ENCODE measurements around the gene RHOT1.
"Not testable (repeated sequence)": the region's sequence is repeated elsewhere in the genome, so short reads cannot be mapped to it uniquely, and the experiment has no call there.

The RHOT1 gene

DNA sequence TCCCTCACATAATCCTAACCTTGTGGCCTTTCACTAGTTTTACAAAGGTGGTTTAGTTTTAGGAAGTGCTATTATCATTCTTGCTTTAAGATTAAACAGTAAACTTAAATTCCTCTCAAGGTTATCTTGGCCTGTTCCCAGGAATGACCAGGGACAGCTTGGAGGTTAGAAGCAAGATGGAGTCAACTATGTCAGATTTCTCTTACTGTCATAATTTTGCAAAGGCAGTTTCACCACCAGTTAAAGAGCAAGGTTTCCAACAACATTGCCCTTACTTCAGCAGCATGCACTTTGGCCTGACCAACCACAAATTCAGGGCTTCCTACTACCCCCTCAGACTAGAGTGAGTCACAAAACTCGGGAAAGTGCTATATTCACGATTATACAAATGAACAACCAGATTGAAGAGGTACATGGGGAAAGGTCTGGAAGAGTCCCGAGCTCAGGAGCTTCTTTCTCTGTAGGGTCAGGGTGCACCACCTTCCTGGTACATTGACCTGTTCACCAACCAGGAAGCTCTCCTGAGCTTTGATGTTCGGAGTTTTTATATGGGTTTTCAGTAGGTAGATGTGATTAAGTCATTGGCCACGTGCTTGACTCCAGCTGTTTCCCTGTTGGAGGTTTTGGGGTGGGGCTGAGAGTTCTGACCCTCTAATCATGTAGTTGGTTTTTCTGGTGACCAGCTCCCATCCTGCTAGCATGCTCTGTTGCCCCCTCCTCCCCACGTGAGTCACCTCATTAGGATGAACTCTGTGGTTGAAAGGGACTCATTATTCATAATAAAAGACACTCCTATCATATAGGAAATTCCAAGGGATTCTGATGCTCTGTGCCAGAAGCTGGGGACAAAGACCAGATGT, 19.4 kb downstream of the RHOT1 start:
- DNase-seq (ENCODE audit: low spot score in 2 of 2) = no peak
- H3K4me3 Mint-ChIP-seq = no peak overlapping the region

GRCh38 chr17:32174889-32175288, 32.6 kb downstream of the RHOT1 start:
- Mint-ChIP-seq H3K9me3 (no peaks in the 10 kb centered on the region), H3K4me1 (no peaks in the 10 kb centered on the region), H3K4me3 (no peak overlapping the region), H3K36me3 (peaks cover 53% of the 10 kb centered on the region), H3K27ac (no peak overlapping the region)
- DNase-seq (ENCODE audit: low spot score in 2 of 2) (no peak), ATAC-seq (no peak)

More for the DNA sequence above, 19.4 kb downstream of the RHOT1 start:
- H3K9me3 Mint-ChIP-seq = peaks cover 3% of the 10 kb centered on the region
- H3K36me3 Mint-ChIP-seq = peaks cover 9% of the 10 kb centered on the region
- no peak overlapping the region for H3K27ac Mint-ChIP-seq
- ATAC-seq = peak; percentile 36
- H3K4me1 Mint-ChIP-seq = peaks cover 14% of the 10 kb centered on the region

DNA sequence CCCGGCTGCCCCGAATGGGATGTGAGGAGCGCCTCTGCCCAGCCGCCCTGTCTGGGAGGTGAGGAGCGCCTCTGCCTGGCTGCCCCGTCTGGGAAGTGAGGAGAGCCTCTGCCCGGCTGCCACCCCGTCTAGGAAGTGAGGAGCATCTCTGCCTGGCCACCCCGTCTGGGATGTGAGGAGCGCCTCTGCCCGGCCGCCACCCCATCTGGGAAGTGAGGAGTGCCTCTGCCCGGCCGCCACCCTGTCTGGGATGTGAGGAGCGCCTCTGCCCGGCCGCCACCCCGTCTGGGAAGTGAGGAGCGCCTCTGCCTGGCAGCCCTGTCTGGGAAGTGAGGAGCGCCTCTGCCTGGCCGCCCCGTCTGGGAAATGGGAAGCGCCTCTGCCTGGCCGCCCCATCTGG, 36.4 kb downstream of the RHOT1 start:
- not testable (repeated sequence) for H3K4me1 Mint-ChIP-seq; ATAC-seq; H3K27ac Mint-ChIP-seq; H3K4me3 Mint-ChIP-seq; DNase-seq (ENCODE audit: low spot score in 2 of 2); H3K9me3 Mint-ChIP-seq
- H3K36me3 Mint-ChIP-seq = peaks cover 75% of the 10 kb centered on the region

GRCh38 chr17:32179103-32179502, 36.8 kb downstream of the RHOT1 start:
- not testable (repeated sequence) for H3K4me3 Mint-ChIP-seq; DNase-seq (ENCODE audit: low spot score in 2 of 2); H3K9me3 Mint-ChIP-seq; H3K4me1 Mint-ChIP-seq; ATAC-seq; H3K27ac Mint-ChIP-seq
- H3K36me3 Mint-ChIP-seq = peaks cover 80% of the 10 kb centered on the region

GRCh38 chr17:32179526-32179925, 37.2 kb downstream of the RHOT1 start:
- H3K4me3 Mint-ChIP-seq; H3K27ac Mint-ChIP-seq; DNase-seq (ENCODE audit: low spot score in 2 of 2); H3K4me1 Mint-ChIP-seq; ATAC-seq; H3K9me3 Mint-ChIP-seq: not testable (repeated sequence)
- H3K36me3 Mint-ChIP-seq = peaks cover 84% of the 10 kb centered on the region

DNA sequence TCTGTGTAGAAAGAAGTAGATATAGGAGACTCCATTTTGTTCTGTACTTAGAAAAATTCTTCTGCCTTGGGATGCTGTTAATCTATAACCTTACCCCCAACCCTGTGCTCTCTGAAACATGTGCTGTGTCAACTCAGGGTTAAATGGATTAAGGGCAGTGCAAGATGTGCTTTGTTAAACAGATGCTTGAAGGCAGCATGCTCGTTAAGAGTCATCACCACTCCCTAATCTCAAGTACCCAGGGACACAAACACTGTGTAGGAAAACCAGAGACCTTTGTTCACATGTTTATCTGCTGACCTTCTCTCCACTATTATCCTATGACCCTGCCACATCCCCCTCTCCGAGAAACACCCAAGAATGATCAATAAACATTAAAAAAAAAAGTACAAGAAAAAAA, 38.0 kb downstream of the RHOT1 start:
- H3K36me3 Mint-ChIP-seq = peaks cover 84% of the 10 kb centered on the region
- not testable (repeated sequence) for H3K27ac Mint-ChIP-seq; ATAC-seq; DNase-seq (ENCODE audit: low spot score in 2 of 2); H3K9me3 Mint-ChIP-seq; H3K4me3 Mint-ChIP-seq; H3K4me1 Mint-ChIP-seq

DNA sequence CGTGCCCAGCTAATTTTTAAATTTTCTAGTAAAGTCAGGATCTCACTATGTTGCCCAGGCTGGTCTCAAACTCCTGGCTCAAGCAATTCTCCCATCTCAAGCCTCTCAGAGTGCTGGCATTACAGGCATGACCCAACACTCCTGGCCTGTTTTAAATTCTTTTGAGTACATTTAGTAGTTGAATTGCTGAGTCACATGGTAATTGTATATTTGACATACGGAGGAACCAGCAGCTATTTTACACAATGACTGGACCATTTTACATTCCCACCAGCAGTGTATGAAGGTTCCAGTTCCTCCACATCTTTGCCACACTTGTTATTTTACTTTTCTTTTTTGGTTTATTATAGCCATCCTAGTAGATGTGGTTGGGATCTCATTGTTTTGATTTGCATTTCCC, 43.6 kb downstream of the RHOT1 start:
- Mint-ChIP-seq H3K9me3 (no peaks in the 10 kb centered on the region), H3K27ac (no peak overlapping the region), H3K36me3 (peaks cover 59% of the 10 kb centered on the region), H3K4me3 (no peak overlapping the region), H3K4me1 (no peaks in the 10 kb centered on the region)
- no peak for DNase-seq (ENCODE audit: low spot score in 2 of 2)
- no peak for ATAC-seq

- ATAC-seq = no peak
- H3K9me3 Mint-ChIP-seq = no peaks in the 10 kb centered on the region
- H3K36me3 Mint-ChIP-seq = peaks cover 52% of the 10 kb centered on the region
Measured at GRCh38 chr17:32187271-32187670, 45.0 kb downstream of the RHOT1 start.

GRCh38 chr17:32189343-32189742, 47.0 kb downstream of the RHOT1 start:
- DNase-seq (ENCODE audit: low spot score in 2 of 2) (no peak), ATAC-seq (no peak)
- Mint-ChIP-seq H3K4me3 (no peak overlapping the region), H3K36me3 (peaks cover 55% of the 10 kb centered on the region), H3K4me1 (no peaks in the 10 kb centered on the region), H3K9me3 (no peaks in the 10 kb centered on the region), H3K27ac (no peak overlapping the region)

More at GRCh38 chr17:32187271-32187670, 45.0 kb downstream of the RHOT1 start:
- no peak for DNase-seq (ENCODE audit: low spot score in 2 of 2)
- no peak overlapping the region for H3K27ac Mint-ChIP-seq
- H3K4me3 Mint-ChIP-seq = no peak overlapping the region
- no peaks in the 10 kb centered on the region for H3K4me1 Mint-ChIP-seq

GRCh38 chr17:32191306-32191705, 49.0 kb downstream of the RHOT1 start:
- DNase-seq (ENCODE audit: low spot score in 2 of 2) (no peak), ATAC-seq (no peak)
- peaks cover 55% of the 10 kb centered on the region for H3K36me3 Mint-ChIP-seq
- H3K27ac Mint-ChIP-seq = no peak overlapping the region
- H3K9me3 Mint-ChIP-seq = no peaks in the 10 kb centered on the region
- H3K4me1 Mint-ChIP-seq = no peaks in the 10 kb centered on the region
- H3K4me3 Mint-ChIP-seq = no peak overlapping the region

GRCh38 chr17:32192379-32192778, 50.1 kb downstream of the RHOT1 start:
- DNase-seq (ENCODE audit: low spot score in 2 of 2) (no peak), ATAC-seq (no peak)
- H3K4me3 Mint-ChIP-seq = no peak overlapping the region
- no peak overlapping the region for H3K27ac Mint-ChIP-seq
- H3K36me3 Mint-ChIP-seq = peaks cover 59% of the 10 kb centered on the region
- no peaks in the 10 kb centered on the region for H3K9me3 Mint-ChIP-seq
- H3K4me1 Mint-ChIP-seq = no peaks in the 10 kb centered on the region

DNA sequence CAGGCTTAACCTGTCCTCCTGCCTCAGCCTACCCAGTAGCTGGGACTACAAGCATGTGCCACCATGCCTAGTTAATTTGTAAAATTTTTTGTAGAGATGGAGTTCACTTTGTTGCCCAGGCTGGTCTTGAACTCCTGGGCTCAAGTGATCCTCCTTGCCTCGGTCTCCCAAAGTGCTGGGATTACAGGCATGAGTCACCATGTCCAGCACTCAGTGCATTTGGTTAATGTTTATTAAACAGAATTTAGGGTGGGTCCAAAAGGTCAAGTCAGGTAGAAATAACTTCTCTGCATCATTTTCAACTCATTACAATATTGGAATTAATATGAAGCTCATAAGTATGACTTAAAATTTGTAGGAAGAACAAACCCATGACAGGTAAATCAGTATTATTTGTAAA, 55.7 kb downstream of the RHOT1 start:
- H3K4me1 Mint-ChIP-seq = no peaks in the 10 kb centered on the region
- ATAC-seq = no peak
- H3K4me3 Mint-ChIP-seq = no peak overlapping the region
- H3K9me3 Mint-ChIP-seq = no peaks in the 10 kb centered on the region
- peaks cover 96% of the 10 kb centered on the region for H3K36me3 Mint-ChIP-seq
- DNase-seq (ENCODE audit: low spot score in 2 of 2) = no peak
- H3K27ac Mint-ChIP-seq = no peak overlapping the region

- Mint-ChIP-seq H3K4me1 (no peaks in the 10 kb centered on the region), H3K4me3 (no peak overlapping the region), H3K9me3 (no peaks in the 10 kb centered on the region), H3K27ac (no peak overlapping the region), H3K36me3 (peaks cover 98% of the 10 kb centered on the region)
- no peak for ATAC-seq
- DNase-seq (ENCODE audit: low spot score in 2 of 2) = no peak
Measured at GRCh38 chr17:32206861-32207260, 64.6 kb downstream of the RHOT1 start.

DNA sequence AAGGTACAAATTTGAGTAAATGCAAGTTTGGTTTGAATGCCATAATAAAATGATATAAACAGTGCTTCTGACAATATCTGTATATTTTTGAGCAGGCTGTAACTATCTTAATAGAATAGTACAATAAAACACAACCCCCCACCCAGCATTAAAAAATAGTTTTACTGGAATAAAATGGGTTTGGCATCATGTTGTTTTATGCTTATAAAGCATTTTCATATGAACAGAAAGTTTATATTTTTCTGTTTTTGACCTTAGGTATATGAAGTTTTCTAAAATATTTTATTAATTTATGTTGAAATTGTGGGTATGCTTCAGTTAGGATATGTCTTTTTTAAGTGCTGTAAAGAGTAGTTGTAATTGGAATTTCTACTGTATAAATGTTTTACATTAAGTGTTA, 66.1 kb downstream of the RHOT1 start:
- no peak overlapping the region for H3K4me3 Mint-ChIP-seq
- DNase-seq (ENCODE audit: low spot score in 2 of 2) = no peak
- no peak for ATAC-seq
- H3K9me3 Mint-ChIP-seq = no peaks in the 10 kb centered on the region
- peaks cover 89% of the 10 kb centered on the region for H3K36me3 Mint-ChIP-seq
- no peak overlapping the region for H3K27ac Mint-ChIP-seq
- no peaks in the 10 kb centered on the region for H3K4me1 Mint-ChIP-seq

GRCh38 chr17:32209608-32210007, 67.3 kb downstream of the RHOT1 start:
- no peak for DNase-seq (ENCODE audit: low spot score in 2 of 2)
- H3K9me3 Mint-ChIP-seq = no peaks in the 10 kb centered on the region
- H3K36me3 Mint-ChIP-seq = peaks cover 86% of the 10 kb centered on the region

GRCh38 chr17:32211671-32212070, 69.4 kb downstream of the RHOT1 start:
- no peak for ATAC-seq
- peaks cover 65% of the 10 kb centered on the region for H3K36me3 Mint-ChIP-seq
- no peaks in the 10 kb centered on the region for H3K9me3 Mint-ChIP-seq
- DNase-seq (ENCODE audit: low spot score in 2 of 2) = no peak
- no peak overlapping the region for H3K27ac Mint-ChIP-seq
- no peak overlapping the region for H3K4me3 Mint-ChIP-seq
- H3K4me1 Mint-ChIP-seq = no peaks in the 10 kb centered on the region

More at GRCh38 chr17:32209608-32210007, 67.3 kb downstream of the RHOT1 start:
- Mint-ChIP-seq H3K4me1 (no peaks in the 10 kb centered on the region), H3K27ac (no peak overlapping the region), H3K4me3 (no peak overlapping the region)
- ATAC-seq = no peak
